Stimulated activated CD8-positive, alpha-beta memory T cell treated with anti-CD3 and anti-CD28 coated beads, Interleukin-12 subunit alpha, Interleukin-12 subunit beta, amount 100 ng/mL, for 24 hours (primary cell): ENCODE data around the gene PROX2.
A peak's percentile ranks its signal among the peaks of the same experiment; 100 is the strongest.

ENCODE experiments used
- DNase-seq: peaks from one replicate; pipeline ENCODE4 v3.0.0-alpha.2; 2020; ENCODE audit errors: extremely low read depth

Gene PROX2

DNA sequence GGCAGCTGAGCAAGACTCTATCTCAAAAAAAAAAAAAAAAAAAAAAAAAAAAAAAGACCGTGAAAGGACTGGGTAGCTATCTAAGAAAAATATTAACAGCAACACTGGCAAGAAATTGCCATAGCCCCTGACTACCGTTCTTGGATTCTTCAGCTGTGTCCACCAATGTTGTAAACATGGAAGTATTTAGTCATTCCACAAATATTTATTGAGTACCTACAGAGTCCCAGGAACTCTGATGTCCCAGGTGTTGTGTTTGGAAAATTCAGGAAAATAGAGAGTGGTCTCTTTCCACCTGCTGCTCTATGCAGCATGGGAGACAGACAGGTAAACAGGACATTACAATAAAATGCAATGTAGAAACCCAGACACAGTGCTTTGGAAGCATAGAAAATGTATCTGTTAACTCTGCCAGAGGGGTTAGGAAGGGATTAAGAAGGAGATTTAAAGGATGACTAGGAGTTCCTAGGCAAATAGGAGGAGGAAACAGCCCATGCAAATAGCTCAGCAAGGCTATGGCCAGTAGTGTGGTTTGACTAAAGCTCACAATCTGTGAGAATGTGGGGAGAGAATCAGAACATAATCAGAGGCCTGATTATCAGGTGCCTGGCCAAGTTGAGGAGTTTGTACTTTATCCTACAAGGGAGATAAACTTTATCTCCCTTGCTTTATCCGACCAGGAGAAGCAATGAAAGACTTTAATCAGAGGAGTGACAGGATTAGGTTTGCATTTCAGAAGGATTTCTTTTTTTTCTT lies 3.7 kb upstream of the PROX2 start:
- DNase-seq: no peak

GRCh38 chr14:74875204-74875603 lies 741 bp downstream of the PROX2 start:
- DNase-seq: no peak

GRCh38 chr14:74871819-74872218 lies 4.1 kb downstream of the PROX2 start:
- no peak for DNase-seq

- DNase-seq: no peak
Observed at GRCh38 chr14:74868739-74869138, 7.2 kb downstream of the PROX2 start.

GRCh38 chr14:74867673-74868072 lies 8.3 kb downstream of the PROX2 start:
- DNase-seq: no peak

GRCh38 chr14:74866708-74867389 lies 9.1 kb downstream of the PROX2 start:
- no peak for DNase-seq

GRCh38 chr14:74865156-74865555 lies 10.8 kb downstream of the PROX2 start:
- DNase-seq: no peak

GRCh38 chr14:74864198-74864597 lies 11.7 kb downstream of the PROX2 start:
- no peak for DNase-seq

- DNase-seq: no peak
Observed at GRCh38 chr14:74863274-74863673, 12.7 kb downstream of the PROX2 start.

GRCh38 chr14:74861734-74862090 lies 14.2 kb downstream of the PROX2 start:
- no peak for DNase-seq

- peak; percentile 76 for DNase-seq
Observed at GRCh38 chr14:74860899-74861733, 14.8 kb downstream of the PROX2 start.

- no peak for DNase-seq
Observed at GRCh38 chr14:74859757-74860552, 16.0 kb downstream of the PROX2 start.

- no peak for DNase-seq
Observed at GRCh38 chr14:74858022-74858421, 17.9 kb downstream of the PROX2 start.

DNA sequence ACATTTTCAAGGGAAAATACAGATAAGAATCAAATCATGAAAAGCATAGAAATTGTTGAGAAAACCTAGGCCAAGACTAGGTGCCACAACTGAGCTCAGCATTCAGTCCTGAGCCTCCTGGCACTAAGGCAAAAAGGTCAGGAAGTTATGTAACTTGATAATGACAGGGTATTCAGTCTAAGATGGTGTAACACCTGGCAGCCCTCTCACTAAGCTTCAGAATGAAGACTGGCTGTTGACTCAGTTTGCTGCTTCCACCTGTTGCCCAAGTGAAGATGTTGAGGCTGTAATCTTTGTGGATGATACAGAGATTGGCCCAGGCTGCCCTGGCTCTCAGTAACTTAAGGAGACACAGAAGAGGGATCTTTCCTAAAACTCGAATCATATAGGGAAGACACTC lies 19.6 kb downstream of the PROX2 start:
- no peak for DNase-seq

GRCh38 chr14:74855945-74856344 lies 20.0 kb downstream of the PROX2 start:
- no peak for DNase-seq

DNA sequence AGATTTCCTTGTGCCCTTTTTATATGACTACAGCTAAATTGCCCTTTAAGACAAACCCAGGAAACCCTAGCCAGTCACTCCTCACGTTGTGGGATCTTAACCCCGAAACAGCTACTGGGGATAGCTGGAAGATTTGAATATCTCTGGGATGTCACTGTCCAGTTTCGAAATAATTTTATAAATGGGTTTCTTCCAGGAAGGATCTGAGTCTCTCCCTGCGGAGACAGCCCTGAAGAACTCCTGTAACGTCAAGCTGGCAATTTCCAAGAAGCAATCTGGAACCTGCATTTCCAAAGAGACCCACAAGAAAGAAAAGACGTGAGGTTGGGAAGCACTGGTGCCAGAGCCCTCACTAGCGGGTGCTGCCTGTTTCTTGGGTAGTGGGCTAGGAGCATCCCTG lies 20.9 kb downstream of the PROX2 start:
- no peak for DNase-seq

DNA sequence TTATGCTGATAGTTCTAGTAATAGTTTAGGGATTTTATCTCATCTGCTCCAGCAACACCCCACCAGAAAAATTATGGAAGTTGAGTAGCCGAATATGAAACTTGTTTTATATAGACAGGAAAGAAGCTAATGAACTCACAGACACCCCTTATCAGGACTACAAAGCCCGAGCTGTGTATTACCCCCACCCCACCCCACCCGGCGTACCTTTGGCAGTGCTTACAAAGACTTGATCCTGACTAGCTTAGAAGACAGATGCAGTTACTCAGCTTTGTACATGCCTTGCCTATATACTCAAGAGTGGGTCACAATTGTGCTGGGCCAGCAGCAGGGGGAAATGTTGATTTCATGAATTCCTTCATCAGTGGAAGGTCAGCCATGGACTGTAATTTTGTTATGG lies 22.4 kb downstream of the PROX2 start:
- DNase-seq: no peak

DNA sequence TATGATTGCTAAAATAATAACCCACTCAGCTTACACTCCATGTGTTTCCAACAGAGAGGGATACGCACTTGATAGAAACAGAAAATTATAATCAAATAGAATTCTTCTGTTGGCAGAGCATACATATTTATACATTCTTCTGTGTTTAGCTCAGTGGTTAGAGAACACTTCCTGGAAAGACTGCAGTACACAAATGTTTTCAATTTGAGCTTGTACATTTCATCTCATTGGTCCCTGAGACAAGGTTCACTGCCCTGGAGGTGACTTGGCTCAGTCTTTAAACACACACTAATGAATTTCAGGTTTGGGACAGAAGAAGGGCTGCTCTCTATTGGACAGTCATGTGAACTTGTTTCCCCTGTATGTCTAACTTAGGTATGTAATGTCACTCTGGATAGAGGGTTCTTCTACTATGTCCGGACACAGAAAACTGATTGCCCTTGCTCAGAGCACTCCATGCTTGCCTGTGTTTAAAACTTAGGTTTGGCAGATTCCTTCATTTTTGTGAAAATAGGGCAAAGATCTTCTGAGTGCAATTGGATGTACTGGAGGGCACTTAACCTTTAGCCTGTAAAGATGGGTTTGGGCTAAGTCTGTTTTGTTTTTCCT lies 22.9 kb downstream of the PROX2 start:
- no peak for DNase-seq

- DNase-seq: no peak
Observed at GRCh38 chr14:74848768-74849167, 27.2 kb downstream of the PROX2 start.

DNA sequence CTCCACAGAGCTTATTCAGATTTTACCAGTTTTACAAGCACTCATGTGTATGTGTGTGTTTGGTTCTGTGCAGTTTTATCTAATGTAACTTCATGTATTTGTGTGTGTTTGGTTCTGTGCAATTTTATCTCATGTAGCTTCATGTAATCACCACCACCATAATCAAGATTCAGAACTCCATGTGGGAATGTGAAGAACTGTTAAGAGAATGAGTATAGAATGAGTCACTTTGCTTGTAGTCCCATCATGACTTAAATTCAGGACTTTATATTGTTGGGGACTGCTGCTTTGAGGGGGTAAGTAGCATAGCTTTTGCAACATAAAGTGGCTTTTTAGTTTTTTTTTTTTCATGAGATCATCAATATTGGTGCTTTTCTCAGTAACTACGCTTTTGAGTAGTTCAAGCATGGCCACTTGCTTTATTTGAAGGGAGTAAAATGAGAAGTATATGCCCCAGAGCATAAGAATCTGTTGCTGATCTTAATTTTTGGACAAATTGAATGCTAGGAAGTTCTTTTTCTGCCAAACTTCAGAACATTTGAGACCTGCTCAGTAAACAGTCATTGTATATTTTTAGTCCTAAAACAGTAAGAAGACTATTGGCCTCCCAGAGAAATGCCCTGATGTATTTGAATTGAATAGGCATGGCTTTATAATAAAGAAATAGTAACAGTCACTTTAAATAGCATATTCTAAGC lies 28.8 kb downstream of the PROX2 start:
- no peak for DNase-seq

DNA sequence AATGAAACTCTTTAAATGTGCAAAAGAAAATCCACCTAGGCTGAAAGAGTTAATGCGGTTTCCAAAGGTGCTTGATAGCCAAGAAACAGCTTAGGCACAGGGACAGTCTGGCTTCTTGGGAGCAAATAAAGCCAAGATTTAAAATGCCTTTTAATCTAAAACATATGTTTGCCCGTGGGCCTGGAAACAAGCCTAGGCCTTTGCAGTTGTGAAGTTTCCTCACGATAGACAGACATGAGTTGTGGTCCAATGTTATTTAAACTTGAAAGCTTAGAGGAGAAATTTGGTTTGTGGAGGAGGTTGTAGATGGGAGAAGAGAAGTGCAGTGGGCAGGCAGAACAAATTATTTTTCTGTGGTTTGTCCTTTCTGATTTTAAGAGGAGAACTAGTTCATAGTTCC lies 29.8 kb downstream of the PROX2 start:
- DNase-seq: no peak
